Measurements from ENCODE around the gene HIP1R.

HIP1R gene

DNA sequence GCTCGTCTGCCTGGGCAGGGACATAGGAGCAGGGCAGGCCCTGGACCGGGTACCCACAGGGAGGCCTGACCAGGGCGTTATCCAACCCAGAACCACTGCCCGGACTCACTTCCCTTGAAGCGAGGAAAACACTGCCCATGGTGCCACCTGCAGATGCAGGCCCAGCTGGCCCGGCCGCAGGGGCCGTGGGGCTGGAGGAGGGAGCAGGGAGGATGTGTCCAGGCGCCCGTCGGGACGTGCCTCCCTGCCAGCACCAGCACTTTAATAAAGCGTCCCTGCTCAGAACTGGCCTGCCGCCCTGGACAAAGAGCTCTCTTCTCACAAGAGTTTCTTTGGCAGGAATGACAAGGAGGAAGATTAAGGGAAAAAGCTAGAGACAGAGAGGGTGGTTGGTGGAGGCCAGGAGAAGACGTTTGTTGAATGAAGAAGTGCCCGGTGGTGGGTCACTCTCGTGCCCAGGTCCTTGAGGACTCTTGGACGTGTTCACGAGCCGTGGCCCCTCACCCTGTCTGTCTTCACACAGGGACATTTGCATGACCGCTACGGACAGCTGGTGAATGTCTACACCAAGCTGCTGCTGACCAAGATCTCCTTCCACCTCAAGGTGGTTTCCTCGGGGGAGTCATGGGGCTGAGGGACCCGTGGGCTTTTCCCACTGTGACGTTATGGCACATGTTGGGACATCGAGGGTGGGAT lies 14.2 kb downstream of the HIP1R start:
- DNase-seq = no peak

GRCh38 chr12:122850048-122850445 lies 14.8 kb downstream of the HIP1R start:
- DNase-seq = no peak

DNA sequence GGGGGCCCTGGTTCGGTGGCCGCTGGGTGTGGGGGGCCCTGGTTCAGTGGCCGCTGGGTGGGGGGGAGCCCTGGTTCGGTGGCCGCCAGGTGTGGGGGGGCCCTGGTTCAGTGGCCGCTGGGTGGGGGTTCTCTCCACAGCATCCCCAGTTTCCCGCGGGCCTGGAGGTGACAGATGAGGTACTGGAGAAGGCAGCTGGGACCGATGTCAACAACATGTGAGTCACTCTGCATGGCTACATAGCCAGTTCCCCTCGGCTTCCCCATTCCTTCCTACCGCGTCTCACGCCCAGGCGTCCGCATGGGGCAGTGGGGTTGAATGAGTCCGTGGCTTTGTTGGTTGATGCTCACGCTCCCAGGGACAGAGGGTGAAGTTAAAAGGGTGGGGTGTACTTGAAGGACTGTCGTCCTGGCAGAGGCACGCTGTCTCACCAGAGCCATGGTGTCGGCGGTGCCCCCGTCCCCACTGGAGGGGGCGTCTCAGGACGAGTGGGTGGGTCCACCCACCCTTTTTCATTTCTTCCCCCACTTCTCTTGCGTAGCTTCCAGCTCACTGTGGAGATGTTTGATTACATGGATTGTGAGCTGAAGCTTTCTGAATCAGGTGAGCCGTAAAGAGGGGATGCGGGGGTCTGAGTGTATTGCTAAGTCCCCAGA lies 15.6 kb downstream of the HIP1R start:
- no peak for DNase-seq

GRCh38 chr12:122851820-122852219 lies 16.6 kb downstream of the HIP1R start:
- DNase-seq = no peak

DNA sequence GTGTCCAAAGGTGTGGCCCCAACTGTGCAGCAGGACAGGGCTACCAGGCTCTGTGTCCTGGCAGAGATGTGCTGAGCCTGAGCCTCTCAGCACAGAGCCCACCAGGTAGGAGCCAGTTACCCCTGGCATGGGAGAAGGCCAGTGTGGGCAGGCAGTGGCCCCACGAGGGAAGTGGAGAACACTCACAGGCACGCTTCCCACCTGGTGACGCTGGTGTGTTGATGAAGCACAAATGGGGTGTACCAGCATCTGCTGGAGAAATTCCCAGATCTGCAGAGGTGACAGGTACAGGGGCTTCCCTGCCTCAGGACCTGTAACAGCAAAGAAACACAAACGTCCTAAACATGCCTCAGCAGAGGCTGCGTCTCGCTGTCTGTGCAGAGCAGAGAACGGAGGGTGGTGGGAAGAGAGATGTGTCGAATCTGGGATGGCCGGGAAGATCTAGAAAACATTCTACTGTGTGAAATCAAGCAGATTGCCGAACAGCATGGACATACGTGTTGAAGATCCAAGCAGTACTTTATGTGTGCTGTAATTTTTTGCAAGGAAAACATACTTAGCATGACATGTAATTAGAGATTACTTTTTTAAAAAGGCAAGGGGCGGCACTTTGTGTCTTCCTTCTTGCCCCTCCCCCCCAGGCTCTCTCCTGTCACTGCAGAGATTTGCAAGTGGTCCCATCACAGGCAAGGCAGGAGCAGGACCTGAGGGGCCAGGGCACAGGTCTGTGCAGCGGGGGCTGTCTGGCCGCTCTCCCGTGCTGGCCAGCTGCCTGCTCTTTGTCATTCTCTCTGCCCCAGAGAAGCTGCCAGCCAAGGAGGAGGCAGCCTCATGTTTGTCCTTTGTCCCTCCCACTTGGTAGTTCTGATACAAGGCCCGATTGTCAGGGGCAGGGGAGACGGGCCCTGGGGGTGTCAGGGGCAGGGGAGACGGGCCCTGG lies 17.3 kb downstream of the HIP1R start:
- DNase-seq = no peak

- no peak for DNase-seq
These were observed 18.5 kb downstream of the HIP1R start for GRCh38 chr12:122853582-122854245.

DNA sequence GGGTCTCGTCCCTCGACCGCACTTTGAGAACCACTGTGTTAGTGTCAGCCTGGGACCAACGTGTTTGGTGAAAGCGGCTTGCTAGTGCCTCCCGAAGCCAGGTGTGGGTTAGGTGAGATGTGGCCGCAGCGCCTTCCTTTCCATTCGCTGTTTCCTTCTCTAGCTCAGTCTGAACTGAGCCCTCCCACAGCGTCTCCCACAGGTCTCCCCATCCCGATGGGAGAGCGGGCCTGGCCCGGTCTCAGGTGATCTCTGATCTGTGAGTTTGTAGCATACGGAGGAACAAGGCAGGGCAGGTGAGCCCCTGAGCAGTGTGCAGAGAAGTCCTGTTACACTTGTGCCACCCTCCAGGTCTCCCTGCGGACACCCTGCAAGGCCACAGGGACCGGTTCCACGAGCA lies 19.3 kb downstream of the HIP1R start:
- no peak for DNase-seq

DNA sequence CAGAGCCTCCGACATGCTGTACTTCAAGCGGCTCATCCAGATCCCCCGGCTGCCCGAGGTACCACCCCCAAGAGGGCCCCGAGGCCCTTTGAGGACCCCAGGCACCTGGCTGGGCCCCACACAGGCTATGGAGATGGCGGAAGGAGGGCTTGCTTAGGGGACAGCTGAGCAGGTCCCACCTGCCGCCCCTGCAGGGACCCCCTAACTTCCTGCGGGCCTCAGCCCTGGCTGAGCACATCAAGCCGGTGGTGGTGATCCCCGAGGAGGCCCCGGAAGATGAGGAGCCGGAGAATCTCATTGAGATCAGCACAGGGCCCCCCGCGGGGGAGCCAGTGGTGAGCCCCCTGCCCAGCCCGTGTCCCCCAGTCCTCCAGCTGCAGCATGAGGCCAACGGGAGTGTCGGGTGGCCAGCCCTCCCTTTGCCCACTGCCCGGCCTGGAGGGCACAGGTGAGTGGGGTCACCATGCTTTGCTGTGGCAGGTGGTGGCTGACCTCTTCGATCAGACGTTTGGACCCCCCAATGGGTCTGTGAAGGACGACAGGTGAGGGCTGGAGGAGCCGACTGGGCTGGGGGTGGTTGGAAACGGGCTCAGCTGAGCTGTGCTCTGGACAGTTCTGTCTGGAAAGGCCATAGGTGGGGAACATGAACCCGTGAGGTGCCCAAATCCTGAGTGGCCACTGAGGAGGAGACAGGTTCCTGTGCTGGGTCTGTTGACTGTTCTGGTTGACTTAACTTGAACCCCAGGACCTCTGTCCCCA lies 20.0 kb downstream of the HIP1R start:
- DNase-seq = no peak

DNA sequence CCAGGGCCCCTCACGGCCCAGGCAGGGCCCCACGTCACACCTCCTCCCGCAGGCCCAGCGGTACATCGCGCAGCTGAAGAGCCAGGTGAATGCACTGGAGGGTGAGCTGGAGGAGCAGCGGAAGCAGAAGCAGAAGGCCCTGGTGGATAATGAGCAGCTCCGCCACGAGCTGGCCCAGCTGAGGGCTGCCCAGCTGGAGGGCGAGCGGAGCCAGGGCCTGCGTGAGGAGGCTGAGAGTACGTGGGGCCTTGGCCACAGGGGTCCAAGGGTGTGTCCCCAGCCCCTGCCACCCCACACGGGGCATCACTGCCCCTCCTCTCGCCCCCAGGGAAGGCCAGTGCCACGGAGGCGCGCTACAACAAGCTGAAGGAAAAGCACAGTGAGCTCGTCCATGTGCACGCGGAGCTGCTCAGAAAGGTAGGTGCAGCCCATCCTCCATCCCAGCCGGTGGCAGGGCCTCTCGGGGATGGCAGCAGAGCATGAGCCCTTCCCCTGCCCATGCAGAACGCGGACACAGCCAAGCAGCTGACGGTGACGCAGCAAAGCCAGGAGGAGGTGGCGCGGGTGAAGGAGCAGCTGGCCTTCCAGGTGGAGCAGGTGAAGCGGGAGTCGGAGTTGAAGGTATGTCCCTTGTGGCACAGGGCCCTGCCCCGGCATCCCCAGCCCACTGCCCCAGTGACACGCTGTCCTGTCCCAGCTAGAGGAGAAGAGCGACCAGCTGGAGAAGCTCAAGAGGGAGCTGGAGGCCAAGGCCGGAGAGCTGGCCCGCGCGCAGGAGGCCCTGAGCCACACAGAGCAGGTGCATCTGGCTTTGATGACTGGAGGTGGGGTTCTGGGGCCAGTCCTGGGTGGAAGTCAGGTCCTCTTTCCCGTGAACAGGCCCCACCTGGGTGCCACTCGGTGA lies 20.9 kb downstream of the HIP1R start:
- DNase-seq = no peak

GRCh38 chr12:122856999-122857671 lies 21.9 kb downstream of the HIP1R start:
- no peak for DNase-seq

DNA sequence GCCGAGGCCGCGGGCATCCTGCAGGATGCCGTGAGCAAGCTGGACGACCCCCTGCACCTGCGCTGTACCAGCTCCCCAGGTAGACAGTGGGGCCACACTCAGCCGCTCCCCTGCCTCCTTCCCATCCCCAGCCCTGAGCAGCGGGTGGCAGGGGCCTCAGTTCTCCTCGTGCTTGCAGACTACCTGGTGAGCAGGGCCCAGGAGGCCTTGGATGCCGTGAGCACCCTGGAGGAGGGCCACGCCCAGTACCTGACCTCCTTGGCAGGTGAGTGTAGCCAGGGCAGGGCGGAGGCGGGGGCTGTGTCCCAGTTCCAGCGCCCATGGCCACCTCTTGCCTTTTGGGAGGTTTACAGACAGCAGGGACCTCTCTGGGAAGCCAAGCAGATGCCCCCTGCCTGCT lies 22.9 kb downstream of the HIP1R start:
- no peak for DNase-seq

DNA sequence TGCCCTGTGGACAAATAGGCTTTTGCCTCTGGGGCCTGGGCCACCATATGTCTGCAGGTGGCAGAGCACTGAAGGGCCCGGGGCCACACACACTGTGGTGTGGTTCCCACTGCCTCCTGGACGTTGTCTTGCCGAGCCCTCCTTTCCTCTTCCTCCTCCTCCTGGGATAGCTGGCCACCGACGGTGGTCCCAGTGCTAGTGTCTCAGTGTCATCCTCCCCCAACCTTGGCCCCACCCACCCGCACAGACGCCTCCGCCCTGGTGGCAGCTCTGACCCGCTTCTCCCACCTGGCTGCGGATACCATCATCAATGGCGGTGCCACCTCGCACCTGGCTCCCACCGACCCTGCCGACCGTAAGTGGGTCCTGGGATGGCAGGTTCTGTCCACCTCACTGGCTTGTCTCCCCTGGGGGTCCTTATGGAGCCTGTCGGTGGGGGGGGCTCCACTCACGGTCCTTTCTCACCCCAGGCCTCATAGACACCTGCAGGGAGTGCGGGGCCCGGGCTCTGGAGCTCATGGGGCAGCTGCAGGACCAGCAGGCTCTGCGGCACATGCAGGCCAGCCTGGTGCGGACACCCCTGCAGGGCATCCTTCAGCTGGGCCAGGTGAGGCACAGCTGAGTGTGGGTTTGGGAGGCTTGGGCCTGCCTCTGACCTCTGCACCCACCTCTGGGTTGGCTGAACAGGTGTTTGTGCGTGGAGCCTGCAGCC lies 23.5 kb downstream of the HIP1R start:
- DNase-seq = no peak

- DNase-seq = no peak
These were observed 24.2 kb downstream of the HIP1R start for GRCh38 chr12:122859303-122860039.

GRCh38 chr12:122860040-122860853 lies 25.0 kb downstream of the HIP1R start:
- peak; percentile 94 for DNase-seq

DNA sequence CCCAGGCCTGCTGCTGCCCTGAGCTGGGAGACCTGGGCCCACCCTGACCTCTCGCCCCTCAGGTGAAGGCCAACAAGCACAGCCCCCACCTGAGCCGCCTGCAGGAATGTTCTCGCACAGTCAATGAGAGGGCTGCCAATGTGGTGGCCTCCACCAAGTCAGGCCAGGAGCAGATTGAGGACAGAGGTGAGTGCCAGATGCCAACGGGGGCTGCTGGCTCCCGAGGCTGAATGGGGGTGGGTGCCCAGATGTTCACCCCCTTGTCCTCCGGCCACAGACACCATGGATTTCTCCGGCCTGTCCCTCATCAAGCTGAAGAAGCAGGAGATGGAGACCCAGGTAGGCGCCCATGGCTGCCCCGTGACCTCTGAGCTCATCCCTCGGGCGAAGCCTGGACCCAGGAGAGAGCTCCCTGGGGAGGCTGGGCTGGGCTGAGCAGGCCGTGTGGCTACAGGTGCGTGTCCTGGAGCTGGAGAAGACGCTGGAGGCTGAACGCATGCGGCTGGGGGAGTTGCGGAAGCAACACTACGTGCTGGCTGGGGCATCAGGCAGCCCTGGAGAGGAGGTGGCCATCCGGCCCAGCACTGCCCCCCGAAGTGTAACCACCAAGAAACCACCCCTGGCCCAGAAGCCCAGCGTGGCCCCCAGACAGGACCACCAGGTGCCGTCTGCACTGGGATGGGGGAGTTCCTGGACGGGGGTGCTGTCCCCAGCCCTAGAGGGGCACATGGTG lies 25.8 kb downstream of the HIP1R start:
- DNase-seq = no peak

DNA sequence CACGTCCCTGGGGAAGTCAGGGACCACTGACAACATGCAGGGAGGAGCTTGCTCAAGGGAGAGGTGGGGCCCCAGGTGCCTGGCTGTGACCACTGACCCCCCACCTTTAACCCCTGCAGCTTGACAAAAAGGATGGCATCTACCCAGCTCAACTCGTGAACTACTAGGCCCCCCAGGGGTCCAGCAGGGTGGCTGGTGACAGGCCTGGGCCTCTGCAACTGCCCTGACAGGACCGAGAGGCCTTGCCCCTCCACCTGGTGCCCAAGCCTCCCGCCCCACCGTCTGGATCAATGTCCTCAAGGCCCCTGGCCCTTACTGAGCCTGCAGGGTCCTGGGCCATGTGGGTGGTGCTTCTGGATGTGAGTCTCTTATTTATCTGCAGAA lies 26.3 kb downstream of the HIP1R start:
- no peak for DNase-seq

DNA sequence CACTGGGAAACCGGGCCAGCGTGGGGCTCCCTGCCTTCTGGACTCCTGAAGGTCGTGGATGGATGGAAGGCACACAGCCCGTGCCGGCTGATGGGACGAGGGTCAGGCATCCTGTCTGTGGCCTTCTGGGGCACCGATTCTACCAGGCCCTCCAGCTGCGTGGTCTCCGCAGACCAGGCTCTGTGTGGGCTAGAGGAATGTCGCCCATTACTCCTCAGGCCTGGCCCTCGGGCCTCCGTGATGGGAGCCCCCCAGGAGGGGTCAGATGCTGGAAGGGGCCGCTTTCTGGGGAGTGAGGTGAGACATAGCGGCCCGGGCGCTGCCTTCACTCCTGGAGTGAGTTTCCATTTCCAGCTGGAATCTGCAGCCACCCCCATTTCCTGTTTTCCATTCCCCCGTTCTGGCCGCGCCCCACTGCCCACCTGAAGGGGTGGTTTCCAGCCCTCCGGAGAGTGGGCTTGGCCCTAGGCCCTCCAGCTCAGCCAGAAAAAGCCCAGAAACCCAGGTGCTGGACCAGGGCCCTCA lies 26.9 kb downstream of the HIP1R start:
- no peak for DNase-seq

Data from activated CD8-positive, alpha-beta memory T cell treated with anti-CD3 and anti-CD28 coated beads, Interleukin-2, amount 50 U/mL, for 48 hours (primary cell).